ENCODE data around the gene SRRM3. TPM values are rescaled to one million over a fixed set of nuclear protein-coding genes. Genes with fewer than 3 reads are reported as not detected.

Gene SRRM3
- total and polyA plus RNA-seq, 9 of the 15 experiments (the other 6 are each of a cell fraction or from before 2014, with no cell fraction given): 0.04 to 0.91 (median 0.46) TPM; not detected in 2

- TF ChIP-seq ARID3A (IDR thresholded peaks at IDR 0.05; ENCODE audit: borderline replicate concordance, low read depth, low read length): 0 out of 2 replicates have a peak, but pooled peaks have one; percentile 28
- no peak for TF ChIP-seq ZNF318 (IDR thresholded peaks at IDR 0.05; ENCODE audit: borderline replicate concordance in 1 of 2, low read depth in 1 of 2)
- TF ChIP-seq LARP7 (IDR thresholded peaks at IDR 0.05): no peak
- 0 out of 2 replicates have a peak, but pooled peaks have one; percentile 27 for TF ChIP-seq MBD2 (IDR thresholded peaks at IDR 0.05; ENCODE audit: borderline replicate concordance, low read depth)
- no peak for TF ChIP-seq GTF2E2 (tag; IDR thresholded peaks at IDR 0.05)
- TF ChIP-seq POLR2B (IDR thresholded peaks at IDR 0.05; ENCODE audit: low read depth, partially characterized antibody): peak; percentile 34
- no peak for TF ChIP-seq NCOA6 (IDR thresholded peaks at IDR 0.05)
- TF ChIP-seq FIP1L1 (IDR thresholded peaks at IDR 0.05; ENCODE audit: low read depth, low read length, poor library complexity, severe bottlenecking): no peak
- TF ChIP-seq CREB3L1 (IDR thresholded peaks at IDR 0.05; ENCODE audit: borderline replicate concordance, low read depth): no peak
- TF ChIP-seq PML (IDR thresholded peaks at IDR 0.05; ENCODE audit: low read length): no peak
- TF ChIP-seq EWSR1 (IDR thresholded peaks at IDR 0.05; ENCODE audit: borderline replicate concordance, low read depth, partially characterized antibody): no peak
- no peak for TF ChIP-seq E2F1 (CRISPR knock-in tag; IDR thresholded peaks at IDR 0.05)
- TF ChIP-seq ZNF124 (CRISPR knock-in tag; IDR thresholded peaks at IDR 0.05): no peak
Observed at GRCh38 chr7:76303202-76304147, 101.8 kb downstream of the SRRM3 start (continued).

Measured in K562 (cell line).